HepG2 (cell line): Measurements from ENCODE around the gene TMBIM1. TPM values are rescaled to one million over a fixed set of nuclear protein-coding genes. Genes with fewer than 3 reads are reported as not detected.

Experiments
- CREBL2 ChIP-seq: sonication (generic); formaldehyde crosslinking; IDR thresholded peaks from 2 replicates; pipeline ENCODE4 v1.8.1; 2023; ENCODE audit warnings: missing genetic modification reagents, mild to moderate bottlenecking, borderline replicate concordance
- GPBP1L1 ChIP-seq: sonication (generic); formaldehyde crosslinking; IDR thresholded peaks from 2 replicates; pipeline ENCODE4 v1.5.0; 2020; ENCODE audit warnings: mild to moderate bottlenecking, missing genetic modification reagents
- HNF1A ChIP-seq, 2 experiments: sonication (generic) in 1 of 2; formaldehyde crosslinking in 1 of 2; IDR thresholded peaks; 2 replicates each; pipeline versions ENCODE4 v1.4.0 to v1.6.1; 2016 to 2020; ENCODE audit warnings: borderline replicate concordance in 1 of 2, low read depth in 1 of 2, mild to moderate bottlenecking in 1 of 2, missing genetic modification reagents in 1 of 2
- YEATS2 ChIP-seq: sonication (generic); formaldehyde crosslinking; IDR thresholded peaks from 2 replicates; pipeline ENCODE4 v1.4.0; 2020; ENCODE audit warnings: missing genetic modification reagents, borderline replicate concordance
- ZBTB40 ChIP-seq, 2 experiments: fragments of 450-650 bp in 1 of 2; sonication (generic) in 1 of 2; formaldehyde crosslinking in 1 of 2; IDR thresholded peaks; 2 replicates each; pipeline versions ENCODE4 v1.6.1 to v1.8.0; 2016 to 2022; ENCODE audit warnings: antibody characterized with exemption in 1 of 2, mild to moderate bottlenecking in 1 of 2, missing genetic modification reagents in 1 of 2
- ZFP41 ChIP-seq: sonication (generic); formaldehyde crosslinking; IDR thresholded peaks from 2 replicates; pipeline ENCODE4 v1.4.0; 2020; ENCODE audit warnings: mild to moderate bottlenecking, missing genetic modification reagents, borderline replicate concordance
- ZNF331 ChIP-seq: sonication (generic); formaldehyde crosslinking; IDR thresholded peaks from 2 replicates; pipeline ENCODE4 v1.4.0; 2020; ENCODE audit warnings: missing genetic modification reagents
- ZNF446 ChIP-seq: sonication (generic); formaldehyde crosslinking; IDR thresholded peaks from 2 replicates; pipeline ENCODE4 v1.5.0; 2020; ENCODE audit warnings: mild to moderate bottlenecking, missing genetic modification reagents
- ZNF607 ChIP-seq: sonication (generic); formaldehyde crosslinking; IDR thresholded peaks from 2 replicates; pipeline ENCODE4 v1.5.1; 2020; ENCODE audit warnings: missing genetic modification reagents, mild to moderate bottlenecking, borderline replicate concordance
- ZNF737 ChIP-seq: sonication (generic); formaldehyde crosslinking; IDR thresholded peaks from 2 replicates; pipeline ENCODE4 v1.5.0; 2020; ENCODE audit warnings: missing genetic modification reagents, mild to moderate bottlenecking, borderline replicate concordance
- ZSCAN22 ChIP-seq: sonication (generic); formaldehyde crosslinking; IDR thresholded peaks from 2 replicates; pipeline ENCODE4 v1.4.0; 2020; ENCODE audit warnings: mild to moderate bottlenecking, missing genetic modification reagents
- polyA plus RNA-seq, 8 experiments: library from polyadenylated mRNA; depleted of rRNA in 3 of 8; stranded (reverse) in 7 of 8; unstranded in 1 of 8; fragments of >200 nt; fragmentation: Illumina TruSeq in 4 of 8; extraction: Trizol in 4 of 8; gene quantifications; 2 replicates each; pipeline versions ENCODE4 v1.2.1 to v1.2.3, GENCODE V29; 2011 to 2016; ENCODE audit warnings: low read depth in 4 of 8, missing spikeins in 1 of 8, mixed read lengths in 1 of 8; ENCODE audit not compliant: insufficient read depth in 1 of 8
- total RNA-seq, 5 experiments: library from RNA; depleted of rRNA; stranded (reverse); fragments of >200 nt; fragmentation: Illumina TruSeq; extraction: Trizol; gene quantifications; 2 replicates each; pipeline ENCODE4 v1.2.3, GENCODE V29; 2016; ENCODE audit warnings: low read depth in 1 of 5

TMBIM1 gene
- total and polyA plus RNA-seq, 2 of the 13 experiments (the other 11 are each of a cell fraction or from before 2014, with no cell fraction given): 127 to 139 TPM

- no peak for TF ChIP-seq ZFP41
- no peak; the same call in 1 of the 2 replicates for TF ChIP-seq YEATS2 (CRISPR knock-in tag)
- TF ChIP-seq CREBL2 (CRISPR knock-in tag): peak; percentile 66; the same call in 1 of the 2 replicates
- TF ChIP-seq ZBTB40 (IDR thresholded peaks at IDR 0.05): no peak
- TF ChIP-seq ZBTB40 (CRISPR knock-in tag; IDR thresholded peaks at IDR 0.05): no peak
- no peak for TF ChIP-seq ZNF737 (CRISPR knock-in tag)
- peak; percentile 78; the same call in 1 of the 2 replicates for TF ChIP-seq ZNF607 (CRISPR knock-in tag)
- TF ChIP-seq ZNF331 (CRISPR knock-in tag): peak; percentile 58; the same call in 1 of the 2 replicates
- TF ChIP-seq GPBP1L1: no peak
- no peak for TF ChIP-seq ZNF446
- no peak; the same call in 1 of the 2 replicates for TF ChIP-seq ZSCAN22
- TF ChIP-seq HNF1A (IDR thresholded peaks at IDR 0.05; ENCODE audit: low read depth): no peak
- TF ChIP-seq HNF1A (CRISPR knock-in tag; IDR thresholded peaks at IDR 0.05; ENCODE audit: borderline replicate concordance): peak; percentile 56; the same call in 1 of the 2 replicates
Observed at GRCh38 chr2:218323526-218324472, 31.5 kb upstream of the TMBIM1 start (continued).
